ENCODE data around the gene DNASE1L3. TPM values are rescaled to one million over a fixed set of nuclear protein-coding genes. Genes with fewer than 3 reads are reported as not detected.
A peak's percentile ranks its signal among the peaks of the same experiment; 100 is the strongest.

Gene DNASE1L3
- total and polyA plus RNA-seq, 2 of the 13 experiments (the other 11 are each of a cell fraction or from before 2014, with no cell fraction given), result 0.86 to 1.7 TPM

GRCh38 chr3:58237941-58238681, 27.3 kb upstream of the DNASE1L3 start (continued):
- TF ChIP-seq ZNF34 (CRISPR knock-in tag; IDR thresholded peaks at IDR 0.05; ENCODE audit: borderline replicate concordance), result 0 out of 2 replicates have a peak, but pooled peaks have one; percentile 19
- peak; percentile 39; the same call in 1 of the 2 replicates for TF ChIP-seq PHF21A (CRISPR knock-in tag; IDR thresholded peaks at IDR 0.05)
- TF ChIP-seq, protein P1, sequence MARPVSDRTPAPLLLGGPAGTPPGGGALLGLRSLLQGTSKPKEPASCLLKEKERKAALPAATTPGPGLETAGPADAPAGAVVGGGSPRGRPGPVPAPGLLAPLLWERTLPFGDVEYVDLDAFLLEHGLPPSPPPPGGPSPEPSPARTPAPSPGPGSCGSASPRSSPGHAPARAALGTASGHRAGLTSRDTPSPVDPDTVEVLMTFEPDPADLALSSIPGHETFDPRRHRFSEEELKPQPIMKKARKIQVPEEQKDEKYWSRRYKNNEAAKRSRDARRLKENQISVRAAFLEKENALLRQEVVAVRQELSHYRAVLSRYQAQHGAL (CRISPR knock-in tag; IDR thresholded peaks at IDR 0.05; ENCODE audit: not compliant biosample characterization), result no peak
- 0 out of 2 replicates have a peak, but pooled peaks have one; percentile 48 for TF ChIP-seq HINFP (CRISPR knock-in tag; IDR thresholded peaks at IDR 0.05; ENCODE audit: low read depth)
- TF ChIP-seq KDM1A (CRISPR knock-in tag; IDR thresholded peaks at IDR 0.05), result no peak
- 0 out of 2 replicates have a peak, but pooled peaks have one; percentile 25 for TF ChIP-seq HIVEP1 (CRISPR knock-in tag; IDR thresholded peaks at IDR 0.05)
- no peak; the same call in 1 of the 2 replicates for TF ChIP-seq SIN3A (IDR thresholded peaks at IDR 0.05; ENCODE audit: borderline replicate concordance, low read depth, low read length)
- TF ChIP-seq CCDC6 (CRISPR knock-in tag; IDR thresholded peaks at IDR 0.05), result 0 out of 2 replicates have a peak, but pooled peaks have one; percentile 34
- TF ChIP-seq, protein P2, sequence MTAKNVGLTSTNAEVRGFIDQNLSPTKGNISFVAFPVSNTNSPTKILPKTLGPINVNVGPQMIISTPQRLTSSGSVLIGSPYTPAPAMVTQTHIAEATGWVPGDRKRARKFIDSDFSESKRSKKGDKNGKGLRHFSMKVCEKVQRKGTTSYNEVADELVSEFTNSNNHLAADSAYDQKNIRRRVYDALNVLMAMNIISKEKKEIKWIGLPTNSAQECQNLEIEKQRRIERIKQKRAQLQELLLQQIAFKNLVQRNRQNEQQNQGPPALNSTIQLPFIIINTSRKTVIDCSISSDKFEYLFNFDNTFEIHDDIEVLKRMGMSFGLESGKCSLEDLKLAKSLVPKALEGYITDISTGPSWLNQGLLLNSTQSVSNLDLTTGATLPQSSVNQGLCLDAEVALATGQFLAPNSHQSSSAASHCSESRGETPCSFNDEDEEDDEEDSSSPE (CRISPR knock-in tag; IDR thresholded peaks at IDR 0.05), result peak; percentile 67
- peak; percentile 95 for TF ChIP-seq ARNTL (CRISPR knock-in tag; IDR thresholded peaks at IDR 0.05)
- TF ChIP-seq SKI (IDR thresholded peaks at IDR 0.05; ENCODE audit: partially characterized antibody), result peak; percentile 44
- no peak for TF ChIP-seq ZNF468 (CRISPR knock-in tag; IDR thresholded peaks at IDR 0.05)
- peak; percentile 39; the same call in 1 of the 2 replicates for TF ChIP-seq HNF4A (CRISPR knock-in tag; IDR thresholded peaks at IDR 0.05)
- peak; percentile 76; the same call in 1 of the 2 replicates for TF ChIP-seq PITX1 (CRISPR knock-in tag; IDR thresholded peaks at IDR 0.05)
- TF ChIP-seq HOXA5 (CRISPR knock-in tag; IDR thresholded peaks at IDR 0.05), result peak; percentile 42; the same call in 1 of the 2 replicates
- TF ChIP-seq HDAC1 (CRISPR knock-in tag; IDR thresholded peaks at IDR 0.05), result peak; percentile 80
- TF ChIP-seq ZBTB7B (CRISPR knock-in tag; IDR thresholded peaks at IDR 0.05), result 0 out of 2 replicates have a peak, but pooled peaks have one; percentile 53
- TF ChIP-seq ZNF572 (CRISPR knock-in tag; IDR thresholded peaks at IDR 0.05), result peak; percentile 90; the same call in 1 of the 2 replicates
- TF ChIP-seq ZNF350 (CRISPR knock-in tag; IDR thresholded peaks at IDR 0.05; ENCODE audit: borderline replicate concordance, low read depth), result peak; percentile 64; the same call in 1 of the 2 replicates
